ENCODE results near the gene AMFR.
"Not testable (repeated sequence)": the region's sequence is repeated elsewhere in the genome, so short reads cannot be mapped to it uniquely, and the experiment has no call there.

The AMFR gene

DNA sequence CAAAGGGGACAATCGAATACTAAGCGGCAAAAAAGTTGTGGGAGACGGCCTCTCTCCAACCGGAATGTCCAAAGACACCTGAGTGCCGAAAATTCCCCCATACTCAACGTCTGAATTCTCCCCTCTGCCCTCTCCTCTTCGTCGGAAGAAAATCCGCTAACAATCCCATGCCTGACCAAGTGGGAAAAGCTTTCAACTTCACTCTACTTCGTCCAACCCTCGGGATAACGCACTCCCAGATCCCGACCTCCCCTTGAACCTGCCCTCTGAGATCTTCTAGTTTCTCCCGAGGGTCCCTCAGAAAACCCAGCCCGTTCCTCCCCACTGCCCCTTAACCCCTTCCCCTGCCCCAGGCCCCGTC lies 961 bp downstream of the AMFR start:
- no peak for DNase-seq (ENCODE audit: low read depth in 4 of 4, low spot score in 1 of 4)

DNA sequence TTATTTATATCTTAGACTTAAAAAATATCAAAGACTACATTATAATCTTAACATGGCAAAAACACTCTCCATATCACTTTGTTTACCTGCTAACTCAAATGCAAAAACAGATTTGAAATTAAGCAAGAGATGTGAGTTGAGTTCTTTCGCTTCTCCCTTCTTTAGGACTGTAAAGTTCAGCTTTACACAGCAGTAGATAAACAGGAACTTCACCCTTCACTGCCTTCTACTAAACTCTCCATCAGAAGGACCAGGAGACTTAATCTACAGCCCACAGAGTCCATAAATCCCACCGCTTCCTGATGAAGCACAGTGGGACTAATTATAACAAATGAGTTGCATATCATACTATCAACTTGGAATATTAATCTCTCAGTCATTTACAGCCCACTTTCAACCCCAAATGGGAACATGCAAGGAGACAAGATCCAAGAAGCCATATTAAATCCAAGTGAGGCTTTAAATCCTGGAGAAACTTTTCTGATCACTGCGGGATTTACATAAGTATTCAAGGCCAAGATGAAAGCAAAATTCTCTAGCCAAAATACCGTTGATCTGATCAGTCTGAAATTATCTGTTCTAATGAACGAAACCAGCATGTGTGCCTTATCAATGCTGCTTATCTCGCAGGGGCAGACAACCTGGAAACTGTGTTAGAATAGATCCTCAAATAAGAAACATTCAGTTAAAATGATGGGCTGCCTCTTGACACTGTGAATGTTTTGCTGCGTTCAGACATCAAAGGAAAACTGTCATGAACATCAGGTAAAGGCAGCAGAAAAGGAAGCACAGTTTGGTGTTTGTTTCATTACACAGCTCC lies 1.6 kb downstream of the AMFR start:
- no peak for DNase-seq (ENCODE audit: low read depth in 4 of 4, low spot score in 1 of 4)

DNA sequence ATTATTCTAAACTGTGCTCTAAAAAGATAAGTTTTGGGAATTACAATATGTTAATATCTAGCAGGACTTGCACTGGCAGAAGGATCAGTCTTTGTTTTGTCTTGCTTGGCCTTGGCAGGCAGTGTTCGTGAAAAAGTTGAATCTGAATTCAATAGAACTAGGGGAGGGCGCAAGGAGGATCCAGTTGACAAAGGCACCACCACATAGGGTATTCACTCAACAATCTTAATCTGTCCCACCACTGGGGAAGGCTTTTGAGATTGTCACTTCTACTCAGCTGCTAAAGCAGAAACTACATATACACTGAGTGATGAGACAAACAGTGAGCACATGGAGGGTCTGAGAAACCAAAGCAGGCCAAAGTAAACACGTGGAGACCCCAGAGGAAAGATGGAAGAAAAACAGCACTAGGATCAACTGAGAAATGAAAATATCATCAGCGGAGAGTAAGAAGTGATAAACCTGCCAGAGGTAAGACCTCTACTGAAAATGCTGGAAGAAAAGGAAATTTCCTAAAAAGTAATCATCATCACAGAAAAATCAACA lies 2.4 kb downstream of the AMFR start:
- no peak for DNase-seq (ENCODE audit: low read depth in 4 of 4, low spot score in 1 of 4)

DNA sequence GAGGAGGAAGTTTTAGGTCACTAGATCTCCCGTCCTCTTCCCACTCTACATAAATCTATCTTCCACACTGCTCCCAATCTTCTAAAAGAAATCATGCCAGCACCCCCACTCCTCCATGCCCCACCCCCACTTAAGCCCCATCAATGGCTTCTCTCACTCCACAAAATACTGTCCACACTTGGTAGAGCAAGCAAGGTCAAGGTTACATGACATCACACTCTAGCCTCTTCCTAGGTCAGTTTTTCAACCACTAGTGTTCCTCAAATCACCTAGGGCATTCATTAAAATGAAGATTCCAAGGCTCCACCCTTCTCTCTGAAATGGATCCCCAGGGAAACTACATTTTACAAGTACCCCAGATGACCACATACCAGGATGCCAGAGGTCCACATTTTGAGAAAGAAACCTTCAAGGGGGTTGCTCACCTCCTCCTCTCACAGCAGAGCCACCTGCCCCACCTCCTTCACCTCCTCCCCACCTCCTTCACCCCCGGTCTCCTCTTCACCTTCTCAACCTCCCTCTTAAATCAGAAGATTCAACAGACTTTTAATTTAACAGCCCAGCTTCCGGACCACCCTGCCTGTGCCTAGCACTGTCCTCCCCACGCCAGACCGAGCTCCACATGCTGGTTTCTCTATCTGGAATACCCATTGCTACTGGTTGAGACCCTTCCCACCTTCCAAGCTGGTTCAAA lies 3.2 kb downstream of the AMFR start:
- no peak for DNase-seq (ENCODE audit: low read depth in 4 of 4, low spot score in 1 of 4)

DNA sequence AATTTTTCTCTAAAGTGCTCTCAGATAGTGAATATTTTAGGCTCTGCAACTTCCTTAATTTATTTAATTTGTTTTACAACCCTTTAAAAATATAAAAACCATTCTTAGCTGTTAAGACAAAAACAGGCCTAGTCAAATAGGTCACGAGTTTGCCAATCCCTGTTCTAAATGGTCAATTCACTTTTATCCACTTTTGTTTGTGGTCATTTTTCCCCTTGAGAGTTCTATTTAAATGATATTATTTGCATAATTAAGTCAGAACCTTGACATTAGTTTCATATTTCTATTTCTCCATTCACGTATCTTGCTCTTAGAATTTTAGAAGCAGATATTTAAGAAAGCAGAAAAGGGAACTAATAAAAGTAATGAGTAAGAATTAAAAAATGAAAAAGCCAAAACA lies 4.0 kb downstream of the AMFR start:
- DNase-seq (ENCODE audit: low read depth in 4 of 4, low spot score in 1 of 4), result no peak

DNA sequence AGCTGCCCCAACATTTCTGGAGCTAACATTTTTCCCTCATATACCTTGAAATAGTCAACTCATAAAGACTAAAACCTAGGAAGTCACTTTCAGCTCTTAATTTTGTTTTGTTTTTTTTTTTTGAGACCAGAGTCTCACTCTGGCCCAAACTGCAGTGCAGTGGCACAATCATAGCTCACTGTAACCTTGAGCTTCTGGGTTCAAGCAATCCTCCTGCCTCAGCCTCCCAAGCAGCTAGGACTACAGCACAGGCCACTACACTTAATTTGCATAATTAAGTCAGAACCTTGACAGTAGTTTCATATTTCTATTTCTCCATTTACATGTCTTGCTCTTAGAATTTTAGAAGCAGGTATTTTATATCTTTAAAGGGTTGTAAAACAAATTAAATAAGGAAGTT lies 4.7 kb downstream of the AMFR start:
- DNase-seq (ENCODE audit: low read depth in 4 of 4, low spot score in 1 of 4), result no peak

DNA sequence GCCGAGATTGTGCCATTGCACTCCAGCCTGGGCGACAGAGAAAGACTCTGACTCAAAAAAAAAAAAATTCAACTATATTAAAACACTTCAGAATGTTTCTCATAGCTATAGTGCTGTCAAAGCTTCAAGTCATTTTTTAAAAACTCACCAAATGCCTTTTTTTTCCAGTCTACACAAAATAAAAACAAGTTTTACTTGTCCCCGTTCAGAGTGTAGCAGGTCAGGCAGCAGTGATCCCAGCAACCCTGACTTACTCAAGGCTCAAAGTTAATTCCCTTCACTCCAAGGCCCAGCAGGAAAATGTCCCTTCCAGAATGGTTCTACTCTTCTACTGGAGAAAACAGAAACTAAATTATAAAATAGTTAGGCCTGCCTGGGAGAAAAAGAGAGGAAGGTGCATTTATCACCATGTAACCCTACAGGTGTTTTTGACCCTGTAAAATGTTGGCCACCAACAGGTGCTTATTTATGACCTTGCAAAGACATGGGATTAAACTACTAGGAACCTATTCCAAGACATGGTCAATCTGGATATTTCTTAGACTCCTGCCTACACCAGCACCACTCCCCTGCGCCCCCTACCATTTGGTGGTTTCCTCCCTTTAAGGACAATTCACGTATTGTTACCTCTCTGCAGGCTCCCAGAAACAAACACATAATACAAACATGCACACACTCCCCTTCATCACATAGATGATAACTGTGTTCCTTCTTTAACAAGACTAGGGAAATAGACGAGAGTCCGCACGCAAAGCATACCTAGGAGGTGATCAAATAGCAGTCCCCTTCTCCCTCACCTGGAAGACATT lies 5.4 kb downstream of the AMFR start:
- DNase-seq (ENCODE audit: low read depth in 4 of 4, low spot score in 1 of 4), result no peak

DNA sequence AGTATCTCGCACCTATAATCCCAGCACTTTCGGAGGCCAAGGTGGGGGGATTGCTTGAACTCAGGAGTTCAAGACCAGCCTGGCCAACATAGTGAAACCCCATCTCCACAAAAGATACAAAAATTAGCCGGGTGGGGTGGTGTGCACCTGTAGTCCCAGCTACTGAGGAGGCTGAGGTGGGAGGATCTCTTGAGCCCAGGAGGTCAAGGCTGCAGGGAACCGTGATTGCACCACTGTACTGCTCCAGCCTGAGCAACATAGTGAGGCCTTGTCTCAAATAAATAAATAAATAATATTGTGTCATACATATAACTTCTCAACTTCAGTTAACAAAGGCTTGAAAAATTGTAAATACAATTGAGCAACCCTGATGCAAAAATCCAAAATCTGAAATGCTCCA lies 8.2 kb downstream of the AMFR start:
- no peak for DNase-seq (ENCODE audit: low read depth in 4 of 4, low spot score in 1 of 4)

DNA sequence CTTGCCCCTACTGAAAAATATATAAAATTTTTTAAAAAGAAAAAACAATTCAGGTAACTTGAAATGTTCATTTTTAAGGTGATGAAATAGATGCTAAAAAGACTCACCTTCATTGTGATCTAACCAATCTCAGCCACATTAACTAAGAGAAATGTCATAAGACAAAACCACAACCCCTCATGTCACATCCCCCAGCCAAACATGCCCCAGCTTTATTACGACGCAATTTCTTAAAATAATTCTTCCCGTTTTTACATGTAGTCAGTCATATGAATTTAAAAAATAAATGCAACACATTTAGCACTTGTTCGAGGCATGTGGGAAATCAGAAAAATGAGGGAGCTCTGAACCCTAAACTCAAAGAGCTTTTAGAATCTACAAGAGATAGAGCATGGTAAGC lies 9.5 kb downstream of the AMFR start:
- DNase-seq (ENCODE audit: low read depth in 4 of 4, low spot score in 1 of 4), result no peak

DNA sequence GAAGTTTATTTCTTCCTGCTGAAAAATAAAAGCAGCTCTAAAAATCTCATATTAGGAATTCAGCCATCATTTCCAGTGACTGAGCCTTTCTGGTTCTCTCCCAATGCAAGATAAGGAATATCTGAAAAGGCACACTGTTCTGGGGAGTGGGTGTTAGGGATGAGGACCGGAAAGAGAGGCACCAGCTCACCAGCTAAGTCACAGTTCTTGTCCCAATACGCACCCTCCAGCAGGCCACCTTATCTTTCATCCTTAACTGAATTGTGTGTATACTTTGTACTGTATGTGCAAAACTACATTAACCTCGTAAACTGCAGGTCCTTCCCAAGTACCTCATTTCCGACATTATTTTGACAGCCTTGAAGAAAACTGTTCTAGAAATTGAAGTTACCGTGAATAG lies 11.0 kb downstream of the AMFR start:
- no peak for DNase-seq (ENCODE audit: low read depth in 4 of 4, low spot score in 1 of 4)

DNA sequence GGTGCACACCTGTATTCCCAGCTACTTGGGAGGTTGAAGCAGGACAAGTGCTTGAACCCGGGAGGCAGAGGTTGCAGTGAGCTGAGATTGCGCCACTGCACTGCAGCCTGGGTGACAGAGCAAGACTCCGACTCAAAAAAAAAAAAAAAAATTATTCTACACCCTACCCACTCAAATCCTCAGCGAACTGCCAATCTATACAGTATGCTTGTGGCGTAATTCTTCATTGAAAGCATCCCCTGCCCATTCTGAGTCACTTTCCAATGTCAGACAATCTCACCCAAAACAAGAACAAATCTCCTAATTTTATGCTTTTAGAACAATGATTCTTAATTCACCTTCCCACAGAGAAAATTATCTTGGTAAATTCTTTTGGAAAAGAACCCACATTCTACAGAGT lies 12.0 kb downstream of the AMFR start:
- no peak for DNase-seq (ENCODE audit: low read depth in 4 of 4, low spot score in 1 of 4)

DNA sequence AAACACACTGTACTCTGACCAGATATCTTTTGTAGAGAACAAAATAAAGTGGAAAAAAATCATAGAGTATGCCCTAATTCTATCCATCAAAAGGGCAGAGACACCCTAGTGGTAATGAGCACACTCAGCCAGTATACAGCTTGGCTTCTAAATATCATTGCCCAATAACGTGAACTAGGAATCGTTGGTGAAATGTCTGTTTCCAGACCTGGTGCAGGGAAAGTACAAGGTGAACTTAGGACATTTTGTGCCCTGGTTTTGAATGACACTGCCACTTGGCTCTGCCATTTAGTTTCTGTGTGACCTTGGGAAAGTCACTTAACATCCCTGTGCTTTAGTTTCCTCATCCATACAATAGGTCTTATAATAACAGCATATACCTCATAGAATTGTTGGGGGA lies 13.7 kb downstream of the AMFR start:
- DNase-seq (ENCODE audit: low read depth in 4 of 4, low spot score in 1 of 4), result no peak

DNA sequence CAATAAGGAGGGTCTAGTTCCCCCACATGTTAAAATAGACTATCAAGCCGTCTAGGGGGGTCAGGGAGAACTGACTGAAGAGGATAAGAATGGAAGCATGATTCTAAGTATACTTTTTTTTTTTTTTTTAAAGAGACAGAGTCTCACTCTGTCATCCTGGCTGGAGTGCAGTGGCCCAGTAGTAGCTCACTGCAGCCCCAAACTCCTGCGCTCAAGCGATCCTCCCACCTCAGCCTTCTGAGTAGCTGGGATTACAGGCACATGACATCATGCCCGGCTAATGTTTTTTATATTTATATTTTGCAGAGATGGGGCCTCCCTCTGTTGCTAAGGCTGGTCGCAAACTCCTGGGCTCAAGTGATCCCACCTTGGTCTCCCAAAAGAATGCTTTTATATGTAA lies 14.2 kb downstream of the AMFR start:
- no peak for DNase-seq (ENCODE audit: low read depth in 4 of 4, low spot score in 1 of 4)

DNA sequence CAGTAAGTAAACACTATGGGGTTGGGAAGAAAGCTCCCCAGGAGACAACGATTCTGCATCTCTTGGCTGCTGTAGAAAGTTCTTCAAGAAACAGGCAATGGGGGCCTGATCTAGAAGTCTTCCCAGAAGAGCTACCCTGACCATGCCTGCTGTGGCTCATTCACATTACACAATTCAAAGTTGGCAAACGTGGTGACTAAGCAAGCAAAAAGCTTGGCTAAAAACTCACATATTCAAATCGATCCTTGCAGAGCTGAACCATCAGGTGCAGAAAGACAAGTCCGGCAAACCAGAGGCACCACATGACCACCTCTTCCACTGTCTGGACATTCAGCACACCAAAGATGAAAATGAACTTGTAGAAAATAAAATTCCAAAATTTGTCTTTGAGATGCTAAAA lies 16.1 kb downstream of the AMFR start:
- DNase-seq (ENCODE audit: low read depth in 4 of 4, low spot score in 1 of 4), result no peak

DNA sequence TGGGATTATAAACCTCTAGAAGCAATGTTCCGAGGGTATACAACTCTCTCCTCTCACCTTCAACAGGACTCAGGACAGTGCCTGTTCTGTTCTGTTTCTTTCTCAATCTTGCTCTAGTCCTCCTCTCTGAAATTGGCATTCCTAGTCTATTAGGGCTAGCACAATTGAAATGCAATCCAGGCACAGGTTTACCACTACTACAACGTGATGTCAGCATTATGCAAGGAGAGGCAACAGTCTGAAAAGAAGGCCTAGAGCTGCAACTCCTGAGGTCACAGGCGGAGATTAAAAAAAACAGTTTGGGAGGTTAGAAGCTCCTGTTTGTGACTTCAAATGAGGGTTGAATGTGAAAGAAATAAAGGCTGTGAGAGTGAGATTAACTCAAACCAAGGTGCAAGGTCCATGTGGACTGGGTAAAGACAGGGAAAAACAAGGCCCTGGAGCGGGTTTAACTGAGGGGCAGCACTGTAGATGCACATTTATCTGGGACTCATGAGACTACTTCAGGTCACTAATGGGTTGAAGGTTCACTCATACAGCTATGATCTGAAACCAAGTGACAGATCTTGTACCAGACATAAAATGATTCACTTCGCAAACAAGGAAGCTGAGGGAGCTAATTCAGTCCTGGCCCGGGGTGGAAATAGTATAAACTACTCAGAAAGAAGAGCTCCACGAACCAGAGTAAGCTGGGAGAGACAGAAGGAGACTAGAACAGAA lies 16.8 kb downstream of the AMFR start:
- no peak for DNase-seq (ENCODE audit: low read depth in 4 of 4, low spot score in 1 of 4)

DNA sequence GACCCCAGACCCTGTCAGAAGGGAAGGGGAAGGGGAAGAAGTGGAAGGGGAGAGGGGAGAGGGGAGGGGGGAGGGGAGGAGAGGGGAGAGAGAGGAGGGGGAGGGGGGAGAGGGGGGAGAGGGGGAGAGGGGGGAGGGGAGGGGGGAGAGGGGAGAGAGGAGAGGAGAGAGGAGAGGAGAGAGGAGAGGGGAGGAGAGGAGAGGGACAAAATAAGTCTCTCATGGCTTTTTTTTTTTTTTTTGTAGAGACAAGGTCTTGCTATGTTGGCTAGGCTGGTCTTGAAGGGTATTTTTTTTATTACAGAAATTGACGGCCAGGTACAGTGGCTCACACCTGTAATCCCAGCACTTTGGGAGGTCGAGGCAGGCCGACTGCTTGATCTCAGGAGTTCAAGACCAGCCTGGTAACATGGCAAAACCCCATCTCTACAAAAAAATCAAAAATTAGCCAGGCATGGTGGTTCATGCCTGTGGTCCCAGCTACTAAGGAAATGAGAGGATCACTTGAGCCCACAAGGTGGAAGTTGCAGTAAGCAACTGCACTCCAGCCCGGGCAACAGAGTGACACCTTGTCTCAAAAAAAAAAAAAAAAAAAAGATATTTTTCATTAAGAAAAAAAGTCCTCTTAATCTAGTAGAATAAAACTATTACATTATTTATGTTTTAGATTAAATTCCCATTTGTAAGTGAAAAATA lies 19.2 kb downstream of the AMFR start:
- DNase-seq (ENCODE audit: low read depth in 4 of 4, low spot score in 1 of 4), result no peak

DNA sequence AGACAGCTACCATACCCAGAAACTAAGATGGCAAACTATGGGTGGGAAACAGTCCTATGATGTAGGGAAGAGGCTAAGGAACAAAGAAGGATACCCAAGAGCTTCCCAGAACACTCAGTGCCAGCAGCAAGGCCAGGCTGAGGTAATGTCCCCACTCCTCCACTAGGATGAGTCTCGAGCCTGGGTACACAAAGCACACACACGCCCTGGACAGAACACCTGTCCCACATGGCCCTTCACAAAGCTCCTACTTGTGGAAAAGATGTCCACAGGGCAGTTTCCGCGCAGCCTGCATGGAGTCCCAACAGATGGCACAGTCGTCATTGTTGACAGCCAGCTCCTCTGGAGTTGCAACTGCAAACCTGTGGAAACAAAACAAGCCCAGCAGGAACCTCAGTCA lies 23.9 kb downstream of the AMFR start:
- no peak for DNase-seq (ENCODE audit: low read depth in 4 of 4, low spot score in 1 of 4)

DNA sequence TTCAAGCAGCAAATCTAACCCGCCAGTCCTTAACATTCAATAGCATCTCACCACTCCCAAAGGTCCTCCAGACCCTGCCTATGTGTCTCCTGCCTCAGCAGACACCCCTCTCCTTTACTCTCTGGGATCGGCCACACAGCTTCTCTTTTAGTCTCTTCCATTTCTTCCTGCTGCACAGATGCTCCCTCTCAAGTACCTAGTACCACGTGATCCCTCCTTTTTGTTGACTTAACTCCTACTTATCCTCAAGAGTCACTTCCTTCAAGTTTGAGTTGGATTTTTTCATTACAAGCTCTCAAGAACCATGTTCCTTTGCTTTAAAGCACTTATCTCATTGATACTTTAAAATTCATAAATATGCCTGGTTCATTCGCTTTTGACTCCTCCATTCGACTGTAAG lies 24.9 kb downstream of the AMFR start:
- no peak for DNase-seq (ENCODE audit: low read depth in 4 of 4, low spot score in 1 of 4)

DNA sequence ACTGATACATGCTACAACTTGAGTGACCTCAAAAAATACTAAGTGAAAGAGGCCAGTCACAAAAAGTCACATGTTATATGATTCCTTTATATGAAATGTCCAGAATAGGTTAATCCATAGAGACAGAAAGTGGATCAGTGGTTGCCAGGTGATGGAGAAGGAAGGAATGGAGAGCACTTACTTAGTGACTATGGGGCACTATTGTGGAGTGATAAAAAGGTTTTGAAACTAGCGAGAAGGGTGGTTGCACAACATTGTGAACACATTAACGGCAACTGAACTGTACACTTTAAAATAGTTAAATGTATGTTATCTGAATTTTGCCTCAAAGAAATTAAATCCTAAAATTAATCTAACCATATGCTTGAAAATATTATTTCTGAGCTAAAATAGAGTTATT lies 25.9 kb downstream of the AMFR start:
- DNase-seq (ENCODE audit: low read depth in 4 of 4, low spot score in 1 of 4), result no peak

DNA sequence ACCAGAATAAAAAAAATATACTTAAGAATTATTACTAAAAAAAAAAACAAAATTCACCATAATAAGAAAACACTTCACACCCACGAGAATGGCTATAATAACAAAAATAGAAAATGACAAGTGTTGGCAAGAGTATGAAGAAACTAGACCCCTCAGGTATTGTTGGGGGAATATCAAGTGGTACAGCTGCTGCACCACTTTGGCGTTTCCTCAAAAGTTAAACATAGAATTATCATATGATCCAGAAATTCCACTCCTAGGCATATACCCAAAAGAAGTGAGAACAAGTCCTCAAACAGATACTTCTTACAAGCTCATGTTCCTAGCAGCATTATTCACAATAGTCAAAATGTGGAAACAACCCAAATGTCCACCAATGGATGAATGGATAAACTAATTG lies 26.3 kb downstream of the AMFR start:
- no peak for DNase-seq (ENCODE audit: low read depth in 4 of 4, low spot score in 1 of 4)

DNA sequence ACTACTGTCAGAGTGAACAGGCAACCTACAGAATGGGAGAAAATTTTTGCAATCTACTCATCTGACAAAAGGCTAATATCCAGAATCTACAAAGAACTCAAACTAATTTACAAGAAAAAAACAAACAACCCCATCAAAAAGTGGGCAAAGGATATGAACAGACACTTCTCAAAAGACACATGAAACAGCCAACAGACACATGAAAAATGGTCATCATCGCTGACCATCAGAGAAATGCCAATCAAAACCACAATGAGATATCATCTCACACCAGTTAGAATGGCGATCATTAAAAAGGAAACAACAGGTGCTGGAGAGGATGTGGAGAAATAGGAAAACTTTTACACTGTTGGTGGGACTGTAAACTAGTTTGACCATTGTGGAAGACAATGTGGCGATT lies 28.6 kb downstream of the AMFR start:
- not testable (repeated sequence) for DNase-seq (ENCODE audit: low read depth in 4 of 4, low spot score in 1 of 4)
